H9 (cell line): Measurements from ENCODE around the gene MSN. TPM values are rescaled to one million over a fixed set of nuclear protein-coding genes. Genes with fewer than 3 reads are reported as not detected.

Source experiments
- DNase-seq: peaks from one replicate; pipeline ENCODE4 v3.0.0-alpha.2; 2017
- H2AFZ ChIP-seq: one replicate; pipeline ENCODE4 v1.6.1; 2013; ENCODE audit warnings: mild to moderate bottlenecking, low read length, control low read depth, moderate library complexity
- H2AK5ac ChIP-seq: 2 replicates; pipeline ENCODE4 v1.6.1; 2013; ENCODE audit warnings: low read length, control low read depth, mixed read lengths; ENCODE audit not compliant: insufficient read length
- H2BK120ac ChIP-seq: one replicate; pipeline ENCODE4 v1.6.1; 2013; ENCODE audit warnings: low read depth, mild to moderate bottlenecking, low read length, control low read depth, inconsistent platforms; ENCODE audit not compliant: poor library complexity, severe bottlenecking
- H2BK12ac ChIP-seq: 2 replicates; pipeline ENCODE4 v1.6.1; 2013; ENCODE audit warnings: low read length, control low read depth, mixed read lengths, low read depth; ENCODE audit not compliant: insufficient read length
- H2BK15ac ChIP-seq: 2 replicates; pipeline ENCODE4 v1.6.1; 2013; ENCODE audit warnings: low read depth, low read length, control low read depth
- H2BK20ac ChIP-seq: one replicate; pipeline ENCODE4 v1.6.1; 2013; ENCODE audit warnings: low read depth, mild to moderate bottlenecking, low read length, control low read depth, inconsistent platforms; ENCODE audit not compliant: poor library complexity, severe bottlenecking
- H2BK5ac ChIP-seq: 2 replicates; pipeline ENCODE4 v1.6.1; 2013; ENCODE audit warnings: low read length, control low read depth, mixed read lengths; ENCODE audit not compliant: insufficient read length
- H3K14ac ChIP-seq: 2 replicates; pipeline ENCODE4 v1.6.1; 2013; ENCODE audit warnings: low read length, control low read depth; ENCODE audit not compliant: insufficient read depth
- H3K18ac ChIP-seq: 2 replicates; pipeline ENCODE4 v1.6.1; 2013; ENCODE audit warnings: low read depth, mild to moderate bottlenecking, mixed read lengths, low read length, control low read depth; ENCODE audit not compliant: insufficient read length
- H3K23ac ChIP-seq: 2 replicates; pipeline ENCODE4 v1.6.1; 2013; ENCODE audit warnings: low read length, control low read depth, mixed read lengths, low read depth; ENCODE audit not compliant: insufficient read length
- H3K23me2 ChIP-seq: 2 replicates; pipeline ENCODE4 v1.6.1; 2013; ENCODE audit warnings: low read depth, mild to moderate bottlenecking, mixed read lengths, low read length, control low read depth; ENCODE audit not compliant: insufficient read length, poor library complexity, severe bottlenecking
- H3K27ac ChIP-seq: 2 replicates; pipeline ENCODE4 v1.5.1; 2013; ENCODE audit warnings: low read length, control low read depth, mixed read lengths, low read depth; ENCODE audit not compliant: insufficient read length
- H3K27me3 ChIP-seq: 2 replicates; pipeline ENCODE4 v1.6.1; 2013; ENCODE audit warnings: low read length, control low read depth, inconsistent platforms; ENCODE audit not compliant: insufficient read depth
- H3K4ac ChIP-seq: 2 replicates; pipeline ENCODE4 v1.6.1; 2013; ENCODE audit warnings: low read depth, mild to moderate bottlenecking, control low read depth, inconsistent platforms, low read length, moderate library complexity
- H3K4me1 ChIP-seq: 2 replicates; pipeline ENCODE4 v1.6.1; 2013; ENCODE audit warnings: low read length, control low read depth, inconsistent platforms; ENCODE audit not compliant: insufficient read depth
- H3K4me2 ChIP-seq: 2 replicates; pipeline ENCODE4 v1.6.1; 2013; ENCODE audit warnings: low read length, control low read depth, mixed read lengths; ENCODE audit not compliant: insufficient read length, insufficient read depth
- H3K56ac ChIP-seq: 2 replicates; pipeline ENCODE4 v1.6.1; 2013; ENCODE audit warnings: low read depth, mild to moderate bottlenecking, mixed read lengths, low read length, control low read depth; ENCODE audit not compliant: insufficient read length
- H3K79me1 ChIP-seq: 2 replicates; pipeline ENCODE4 v1.6.1; 2013; ENCODE audit warnings: low read depth, mild to moderate bottlenecking, moderate library complexity, low read length, control low read depth, inconsistent platforms; ENCODE audit not compliant: insufficient read depth, poor library complexity, severe bottlenecking
- H3K79me2 ChIP-seq: 2 replicates; pipeline ENCODE4 v1.6.1; 2013; ENCODE audit warnings: low read length, control low read depth, inconsistent platforms; ENCODE audit not compliant: insufficient read depth
- H3K9ac ChIP-seq: 2 replicates; pipeline ENCODE4 v1.6.1; 2013; ENCODE audit warnings: low read length, control low read depth, mixed read lengths; ENCODE audit not compliant: insufficient read length; ENCODE audit errors: extremely low read depth
- H3K9me3 ChIP-seq: one replicate; pipeline ENCODE4 v1.6.1; 2013; ENCODE audit warnings: low read depth, low read length, inconsistent platforms; ENCODE audit not compliant: control insufficient read depth
- H3T11ph ChIP-seq: one replicate; pipeline ENCODE4 v1.6.1; 2013; ENCODE audit warnings: mild to moderate bottlenecking, low read length, control low read depth, inconsistent platforms
- H4K20me1 ChIP-seq: one replicate; pipeline ENCODE4 v1.6.1; 2013; ENCODE audit not compliant: control insufficient read depth, insufficient read length, insufficient read depth
- H4K5ac ChIP-seq: 2 replicates; pipeline ENCODE4 v1.6.1; 2013; ENCODE audit warnings: low read depth, mild to moderate bottlenecking, mixed read lengths, low read length, control low read depth; ENCODE audit not compliant: insufficient read length
- H4K8ac ChIP-seq: replicated peaks from 2 replicates; pipeline ENCODE4 v1.6.1; 2013; ENCODE audit warnings: low read length, control low read depth, mixed read lengths, low read depth; ENCODE audit not compliant: insufficient read length
- H4K91ac ChIP-seq: 2 replicates; pipeline ENCODE4 v1.6.1; 2013; ENCODE audit warnings: low read depth, mild to moderate bottlenecking, moderate library complexity, mixed read lengths, low read length, control low read depth; ENCODE audit not compliant: insufficient read length
- H3K27ac Mint-ChIP-seq, 3 experiments: 2 replicates in 2 of 3; 3 replicates in 1 of 3; pipeline ENCODE4 v1.8.0; 2020 to 2021; ENCODE audit warnings: mixed read lengths in 3 of 3, mild to moderate bottlenecking in 1 of 3, moderate library complexity in 1 of 3
- H3K27me3 Mint-ChIP-seq: 2 replicates; pipeline ENCODE4 v1.8.0; 2021; ENCODE audit warnings: low read depth, mild to moderate bottlenecking, moderate library complexity, mixed read lengths
- H3K36me3 Mint-ChIP-seq, 3 experiments: 2 replicates in 2 of 3; 3 replicates in 1 of 3; pipeline ENCODE4 v1.8.0; 2020 to 2021; ENCODE audit warnings: low read depth in 3 of 3, mixed read lengths in 3 of 3; ENCODE audit not compliant: insufficient read depth in 1 of 3
- H3K4me1 Mint-ChIP-seq, 2 experiments: 2 replicates each; pipeline ENCODE4 v1.8.0; 2020; ENCODE audit warnings: mixed read lengths in 2 of 2
- H3K4me3 Mint-ChIP-seq, 2 experiments: 2 replicates in 1 of 2; 3 replicates in 1 of 2; pipeline ENCODE4 v1.8.0; 2020 to 2021; ENCODE audit warnings: mild to moderate bottlenecking in 2 of 2, mixed read lengths in 2 of 2, moderate library complexity in 1 of 2
- H3K9me3 Mint-ChIP-seq, 2 experiments: 2 replicates in 1 of 2; 3 replicates in 1 of 2; pipeline ENCODE4 v1.8.0; 2020; ENCODE audit warnings: mild to moderate bottlenecking in 2 of 2, mixed read lengths in 2 of 2, moderate library complexity in 1 of 2
- CTCF ChIP-seq: fragments of 200-600 bp; sonication (generic); conservative IDR thresholded peaks from 3 replicates; pipeline ENCODE4 v1.8.0; 2021; ENCODE audit warnings: antibody characterized with exemption, mild to moderate bottlenecking
- WGBS: extraction: QIAGEN DNeasy Blood & Tissue Kit; methylation state at CpG from one replicate; pipeline ENCODE4 v1.1.7; 2013; ENCODE audit warnings: missing lambda C conversion rate, low lambda C conversion rate, mixed read lengths; ENCODE audit not compliant: insufficient read length; ENCODE audit errors: extremely low coverage; 5-methylcytosine and 5-hydroxymethylcytosine counted together
- total RNA-seq: library from RNA; stranded (reverse); gene quantifications from 2 replicates; pipeline ENCODE4 v1.2.1, GENCODE V29; 2021

Gene MSN
- total RNA-seq, 1 experiment from 2014 or later, result 126 TPM

- H3K14ac ChIP-seq, result no peak overlapping the region
- H3K4me3 Mint-ChIP-seq, result no peak overlapping the region
These were observed 114.4 kb downstream of the MSN start for GRCh38 chrX:65781845-65782244.

More at GRCh38 chrX:65781845-65782244, 114.4 kb downstream of the MSN start:
- H3K9me3 ChIP-seq, result peaks cover 6% of the 10 kb centered on the region
- Mint-ChIP-seq H3K36me3 (peaks cover 0 to 5% (median 4%) of the 10 kb centered on the region in 3 experiments; a peak in 4 of 7 replicates), H3K27ac (no peak overlapping the region), H3K9me3 (peaks cover 60 to 68% of the 10 kb centered on the region in 2 experiments), H3K4me1 (no peaks in the 10 kb centered on the region), H3K27me3 (no peaks in the 10 kb centered on the region; the same call in 1 of the 2 replicates)
- no peaks in the 10 kb centered on the region for H4K20me1 ChIP-seq
- no peak for DNase-seq
- H3K79me2 ChIP-seq, result no peaks in the 10 kb centered on the region
- no peak overlapping the region for H2AFZ ChIP-seq
- H4K8ac ChIP-seq, result no peak overlapping the region
- TF ChIP-seq CTCF, result no peak
- no peak overlapping the region for H2BK120ac ChIP-seq
- no peak overlapping the region for H4K5ac ChIP-seq
- no peak overlapping the region for H3K27ac ChIP-seq
- H3K23me2 ChIP-seq, result no peaks in the 10 kb centered on the region
- no peaks in the 10 kb centered on the region for H3K27me3 ChIP-seq
- no CpG with 5 or more reads among the region's 2 CpGs for WGBS
- no peak overlapping the region for H2BK20ac ChIP-seq
- no peak overlapping the region for H2AK5ac ChIP-seq
- H3K4me1 ChIP-seq, result no peaks in the 10 kb centered on the region
- no peak overlapping the region for H3K4me2 ChIP-seq
- H2BK12ac ChIP-seq, result no peak overlapping the region
- H2BK15ac ChIP-seq, result no peak overlapping the region
- H4K91ac ChIP-seq, result no peak overlapping the region
- H3K79me1 ChIP-seq, result no peaks in the 10 kb centered on the region
- H3K4ac ChIP-seq, result no peak overlapping the region
- no peak overlapping the region for H3K23ac ChIP-seq
- no peak overlapping the region for H3K18ac ChIP-seq
- no peak overlapping the region for H3T11ph ChIP-seq
- no peak overlapping the region for H3K9ac ChIP-seq
- no peak overlapping the region for H2BK5ac ChIP-seq
- no peak overlapping the region for H3K56ac ChIP-seq
